GM21576 (cell line): ENCODE measurements around the gene VPS8.

Source experiments
- ATAC-seq: cut with Tn5 transposase; IDR thresholded peaks from one replicate; pipeline ENCODE4 v1.9.1; 2021; ENCODE audit warnings: mild to moderate bottlenecking, moderate library complexity; ENCODE audit not compliant: unreplicated experiment

VPS8 gene

GRCh38 chr3:184784731-184785500, 27.1 kb upstream of the VPS8 start:
- ATAC-seq, result no peak

- ATAC-seq, result no peak
Measured at GRCh38 chr3:184785890-184786279, 26.1 kb upstream of the VPS8 start.

- no peak for ATAC-seq
Measured at GRCh38 chr3:184786280-184786941, 25.6 kb upstream of the VPS8 start.

GRCh38 chr3:184788751-184789150, 23.2 kb upstream of the VPS8 start:
- no peak for ATAC-seq

- ATAC-seq, result no peak
Measured at GRCh38 chr3:184789314-184789998, 22.5 kb upstream of the VPS8 start.

GRCh38 chr3:184791171-184791570, 20.8 kb upstream of the VPS8 start:
- no peak for ATAC-seq

- ATAC-seq, result no peak
Measured at GRCh38 chr3:184795522-184796190, 16.3 kb upstream of the VPS8 start.

GRCh38 chr3:184796551-184796950, 15.4 kb upstream of the VPS8 start:
- ATAC-seq, result no peak

GRCh38 chr3:184796954-184797353, 15.0 kb upstream of the VPS8 start:
- ATAC-seq, result no peak

- ATAC-seq, result no peak
Measured at GRCh38 chr3:184798120-184798519, 13.8 kb upstream of the VPS8 start.

- no peak for ATAC-seq
Measured at GRCh38 chr3:184800349-184800930, 11.5 kb upstream of the VPS8 start.

GRCh38 chr3:184801241-184801785, 10.7 kb upstream of the VPS8 start:
- no peak for ATAC-seq

GRCh38 chr3:184802150-184802549, 9.8 kb upstream of the VPS8 start:
- ATAC-seq, result no peak

GRCh38 chr3:184804801-184805200, 7.2 kb upstream of the VPS8 start:
- no peak for ATAC-seq

- no peak for ATAC-seq
Measured at GRCh38 chr3:184805351-184806038, 6.5 kb upstream of the VPS8 start.

- ATAC-seq, result no peak
Measured at GRCh38 chr3:184806567-184807271, 5.2 kb upstream of the VPS8 start.

- no peak for ATAC-seq
Measured at GRCh38 chr3:184807549-184807948, 4.4 kb upstream of the VPS8 start.

- ATAC-seq, result no peak
Measured at GRCh38 chr3:184808021-184808420, 3.9 kb upstream of the VPS8 start.

GRCh38 chr3:184810146-184810545, 1.8 kb upstream of the VPS8 start:
- ATAC-seq, result no peak

- no peak for ATAC-seq
Measured at GRCh38 chr3:184811034-184811433, 932 bp upstream of the VPS8 start.
